ENCODE results near the gene MIER3. TPM values are rescaled to one million over a fixed set of nuclear protein-coding genes. Genes with fewer than 3 reads are reported as not detected.

MIER3 gene
- total and polyA plus RNA-seq, 2 of the 13 experiments (the other 11 are each of a cell fraction or from before 2014, with no cell fraction given): 14.6 to 38.8 TPM

DNA sequence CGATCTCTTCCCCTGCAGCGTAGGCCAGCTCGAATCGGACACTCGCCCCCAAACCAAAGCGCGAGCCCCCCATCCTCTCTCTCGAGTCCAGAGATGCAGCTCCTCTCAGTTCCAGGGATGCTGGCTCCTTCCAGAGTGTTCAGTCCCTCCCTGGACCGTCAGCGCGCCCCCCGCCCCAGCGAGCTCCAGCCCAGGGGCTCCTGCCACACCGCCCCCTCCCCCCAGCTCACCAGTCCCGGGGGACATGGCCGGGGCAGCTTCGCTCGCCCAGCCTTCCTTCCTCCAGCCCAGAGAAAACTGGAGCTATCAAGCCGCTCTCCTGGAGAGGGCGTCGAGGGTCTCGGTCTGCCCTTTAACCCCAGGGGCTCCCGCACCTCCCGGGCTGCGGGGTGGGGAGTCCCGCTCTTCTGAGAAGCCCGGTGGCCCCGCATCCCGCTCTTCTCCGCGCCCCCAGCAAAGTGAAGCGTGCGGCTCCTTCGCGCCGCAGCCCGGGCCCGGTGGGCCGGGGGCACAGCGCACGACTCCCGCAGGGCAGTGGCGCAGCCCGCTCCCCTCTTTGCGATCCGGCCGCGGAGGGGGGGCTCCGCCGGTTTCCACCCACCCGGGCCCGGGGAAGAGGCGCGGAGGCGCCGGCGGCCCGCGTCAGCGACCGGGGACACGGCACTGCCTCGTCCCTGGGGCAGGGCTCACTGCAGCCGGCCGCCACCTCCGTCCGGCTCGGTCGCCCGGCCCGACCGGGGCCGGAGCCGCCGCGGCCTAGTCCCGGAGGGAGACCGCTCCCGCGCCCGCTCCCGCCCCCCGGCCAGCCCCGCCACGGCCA, 587 bp downstream of the MIER3 start (continued):
- TF ChIP-seq, protein P1, sequence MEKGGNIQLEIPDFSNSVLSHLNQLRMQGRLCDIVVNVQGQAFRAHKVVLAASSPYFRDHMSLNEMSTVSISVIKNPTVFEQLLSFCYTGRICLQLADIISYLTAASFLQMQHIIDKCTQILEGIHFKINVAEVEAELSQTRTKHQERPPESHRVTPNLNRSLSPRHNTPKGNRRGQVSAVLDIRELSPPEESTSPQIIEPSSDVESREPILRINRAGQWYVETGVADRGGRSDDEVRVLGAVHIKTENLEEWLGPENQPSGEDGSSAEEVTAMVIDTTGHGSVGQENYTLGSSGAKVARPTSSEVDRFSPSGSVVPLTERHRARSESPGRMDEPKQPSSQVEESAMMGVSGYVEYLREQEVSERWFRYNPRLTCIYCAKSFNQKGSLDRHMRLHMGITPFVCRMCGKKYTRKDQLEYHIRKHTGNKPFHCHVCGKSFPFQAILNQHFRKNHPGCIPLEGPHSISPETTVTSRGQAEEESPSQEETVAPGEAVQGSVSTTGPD (CRISPR knock-in tag; IDR thresholded peaks at IDR 0.05): no peak
- no peak for TF ChIP-seq ELF1 (CRISPR knock-in tag; IDR thresholded peaks at IDR 0.05)
- no peak for TF ChIP-seq ZKSCAN5 (CRISPR knock-in tag; IDR thresholded peaks at IDR 0.05)
- TF ChIP-seq, protein P2, sequence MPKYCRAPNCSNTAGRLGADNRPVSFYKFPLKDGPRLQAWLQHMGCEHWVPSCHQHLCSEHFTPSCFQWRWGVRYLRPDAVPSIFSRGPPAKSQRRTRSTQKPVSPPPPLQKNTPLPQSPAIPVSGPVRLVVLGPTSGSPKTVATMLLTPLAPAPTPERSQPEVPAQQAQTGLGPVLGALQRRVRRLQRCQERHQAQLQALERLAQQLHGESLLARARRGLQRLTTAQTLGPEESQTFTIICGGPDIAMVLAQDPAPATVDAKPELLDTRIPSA (CRISPR knock-in tag; IDR thresholded peaks at IDR 0.05; ENCODE audit: borderline replicate concordance): no peak
- TF ChIP-seq ZNF354B (CRISPR knock-in tag; IDR thresholded peaks at IDR 0.05): no peak
- TF ChIP-seq SMARCE1 (IDR thresholded peaks at IDR 0.05; ENCODE audit: borderline replicate concordance): no peak
- no peak for TF ChIP-seq SPEN (CRISPR knock-in tag; IDR thresholded peaks at IDR 0.05; ENCODE audit: low read depth)
- no peak for TF ChIP-seq KAT7 (CRISPR knock-in tag; IDR thresholded peaks at IDR 0.05; ENCODE audit: borderline replicate concordance)
- TF ChIP-seq POLR2G (IDR thresholded peaks at IDR 0.05; ENCODE audit: low read depth, low read length): no peak
- no peak for TF ChIP-seq ZNF205 (CRISPR knock-in tag; IDR thresholded peaks at IDR 0.05)
- TF ChIP-seq ZFP90 (CRISPR knock-in tag; IDR thresholded peaks at IDR 0.05; ENCODE audit: borderline replicate concordance): no peak
- no peak for TF ChIP-seq ZNF883 (CRISPR knock-in tag; IDR thresholded peaks at IDR 0.05; ENCODE audit: not compliant biosample characterization)
- TF ChIP-seq TAF1 (CRISPR knock-in tag; IDR thresholded peaks at IDR 0.05): no peak
- no peak for TF ChIP-seq PPARG (CRISPR knock-in tag; conservative IDR thresholded peaks at IDR 0.05)
- TF ChIP-seq, protein P3, sequence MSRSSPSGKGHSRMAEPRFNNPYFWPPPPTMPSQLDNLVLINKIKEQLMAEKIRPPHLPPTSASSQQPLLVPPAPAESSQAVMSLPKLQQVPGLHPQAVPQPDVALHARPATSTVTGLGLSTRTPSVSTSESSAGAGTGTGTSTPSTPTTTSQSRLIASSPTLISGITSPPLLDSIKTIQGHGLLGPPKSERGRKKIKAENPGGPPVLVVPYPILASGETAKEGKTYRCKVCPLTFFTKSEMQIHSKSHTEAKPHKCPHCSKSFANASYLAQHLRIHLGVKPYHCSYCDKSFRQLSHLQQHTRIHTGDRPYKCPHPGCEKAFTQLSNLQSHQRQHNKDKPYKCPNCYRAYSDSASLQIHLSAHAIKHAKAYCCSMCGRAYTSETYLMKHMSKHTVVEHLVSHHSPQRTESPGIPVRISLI (CRISPR knock-in tag; IDR thresholded peaks at IDR 0.05; ENCODE audit: borderline replicate concordance): no peak
- no peak for TF ChIP-seq ZNF496 (CRISPR knock-in tag; IDR thresholded peaks at IDR 0.05; ENCODE audit: insufficient replicate concordance)
- TF ChIP-seq ATAD3A (CRISPR knock-in tag; IDR thresholded peaks at IDR 0.05): no peak
- TF ChIP-seq ZNF768 (CRISPR knock-in tag; IDR thresholded peaks at IDR 0.05): no peak
- TF ChIP-seq NPAS2 (CRISPR knock-in tag; IDR thresholded peaks at IDR 0.05; ENCODE audit: borderline replicate concordance): no peak
- TF ChIP-seq ZFP62 (CRISPR knock-in tag; IDR thresholded peaks at IDR 0.05): no peak
- no peak for TF ChIP-seq PHB2 (IDR thresholded peaks at IDR 0.05; ENCODE audit: partially characterized antibody)
- no peak for TF ChIP-seq WIZ (CRISPR knock-in tag; IDR thresholded peaks at IDR 0.05)
- TF ChIP-seq ZNF33A (CRISPR knock-in tag; IDR thresholded peaks at IDR 0.05; ENCODE audit: borderline replicate concordance): no peak
- TF ChIP-seq, protein P4, sequence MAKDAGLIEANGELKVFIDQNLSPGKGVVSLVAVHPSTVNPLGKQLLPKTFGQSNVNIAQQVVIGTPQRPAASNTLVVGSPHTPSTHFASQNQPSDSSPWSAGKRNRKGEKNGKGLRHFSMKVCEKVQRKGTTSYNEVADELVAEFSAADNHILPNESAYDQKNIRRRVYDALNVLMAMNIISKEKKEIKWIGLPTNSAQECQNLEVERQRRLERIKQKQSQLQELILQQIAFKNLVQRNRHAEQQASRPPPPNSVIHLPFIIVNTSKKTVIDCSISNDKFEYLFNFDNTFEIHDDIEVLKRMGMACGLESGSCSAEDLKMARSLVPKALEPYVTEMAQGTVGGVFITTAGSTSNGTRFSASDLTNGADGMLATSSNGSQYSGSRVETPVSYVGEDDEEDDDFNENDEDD (CRISPR knock-in tag; IDR thresholded peaks at IDR 0.05; ENCODE audit: borderline replicate concordance): no peak
- TF ChIP-seq ZNF230 (CRISPR knock-in tag; IDR thresholded peaks at IDR 0.05): no peak
- no peak for TF ChIP-seq NR1H2 (CRISPR knock-in tag; IDR thresholded peaks at IDR 0.05; ENCODE audit: borderline replicate concordance, low read depth)
- no peak for TF ChIP-seq RARA (CRISPR knock-in tag; IDR thresholded peaks at IDR 0.05)
- no peak for TF ChIP-seq ZNF616 (CRISPR knock-in tag; IDR thresholded peaks at IDR 0.05; ENCODE audit: low read depth)
